Loucy (cell line): ENCODE measurements around the gene REST.

ENCODE experiments used
- EZH2phosphoT487 ChIP-seq: fragments of 200-600 bp; IDR thresholded peaks from 2 replicates; pipeline ENCODE4 v1.6.1; 2018; ENCODE audit warnings: antibody characterized with exemption, mild to moderate bottlenecking, moderate library complexity, borderline replicate concordance
- TF ChIP-seq, protein P1 (sequence below): fragments of 200-600 bp; sonication (generic); conservative IDR thresholded peaks from 2 replicates; pipeline ENCODE4 v1.5.1; 2014; ENCODE audit warnings: mild to moderate bottlenecking, antibody characterized with exemption, low read length

DNA sequence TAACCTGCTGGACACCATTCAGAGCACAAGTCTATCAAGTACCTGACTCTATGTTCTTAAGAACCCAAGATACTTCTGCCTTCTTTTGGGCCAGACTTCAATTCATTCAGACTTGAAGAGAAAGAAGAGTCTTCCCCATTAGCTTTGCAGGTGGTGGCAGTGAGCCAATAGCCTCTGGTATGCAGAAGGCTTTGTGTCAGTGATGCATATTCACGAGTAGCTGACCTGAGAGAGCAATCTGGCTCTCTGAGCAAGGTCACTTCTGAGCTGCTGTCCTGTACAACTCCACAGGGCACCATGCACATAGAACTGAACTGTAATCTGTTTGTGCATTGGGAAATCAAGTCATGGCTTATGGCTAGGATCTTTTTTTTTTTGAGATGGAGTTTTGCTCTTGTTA lies 46.3 kb upstream of the REST start:
- TF ChIP-seq, protein P1, sequence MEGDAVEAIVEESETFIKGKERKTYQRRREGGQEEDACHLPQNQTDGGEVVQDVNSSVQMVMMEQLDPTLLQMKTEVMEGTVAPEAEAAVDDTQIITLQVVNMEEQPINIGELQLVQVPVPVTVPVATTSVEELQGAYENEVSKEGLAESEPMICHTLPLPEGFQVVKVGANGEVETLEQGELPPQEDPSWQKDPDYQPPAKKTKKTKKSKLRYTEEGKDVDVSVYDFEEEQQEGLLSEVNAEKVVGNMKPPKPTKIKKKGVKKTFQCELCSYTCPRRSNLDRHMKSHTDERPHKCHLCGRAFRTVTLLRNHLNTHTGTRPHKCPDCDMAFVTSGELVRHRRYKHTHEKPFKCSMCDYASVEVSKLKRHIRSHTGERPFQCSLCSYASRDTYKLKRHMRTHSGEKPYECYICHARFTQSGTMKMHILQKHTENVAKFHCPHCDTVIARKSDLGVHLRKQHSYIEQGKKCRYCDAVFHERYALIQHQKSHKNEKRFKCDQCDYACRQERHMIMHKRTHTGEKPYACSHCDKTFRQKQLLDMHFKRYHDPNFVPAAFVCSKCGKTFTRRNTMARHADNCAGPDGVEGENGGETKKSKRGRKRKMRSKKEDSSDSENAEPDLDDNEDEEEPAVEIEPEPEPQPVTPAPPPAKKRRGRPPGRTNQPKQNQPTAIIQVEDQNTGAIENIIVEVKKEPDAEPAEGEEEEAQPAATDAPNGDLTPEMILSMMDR, result no peak
- TF ChIP-seq EZH2phosphoT487, result no peak
